IMR-90 (cell line): ENCODE results near the gene NPIPB12. TPM values are rescaled to one million over a fixed set of nuclear protein-coding genes. Genes with fewer than 3 reads are reported as not detected.
"Not testable (repeated sequence)": the region's sequence is repeated elsewhere in the genome, so short reads cannot be mapped to it uniquely, and the experiment has no call there.

Source experiments
- ATAC-seq: fragments of 200-7000 bp; cut with Tn5 transposase; 2 replicates; pipeline ENCODE4 v1.9.1; 2020; ENCODE audit warnings: low read depth, mild to moderate bottlenecking, moderate library complexity
- BruUV-seq: library from RNA; stranded (reverse); fragments of 400-500 nt; replicated peaks from 2 replicates; lab custom pipeline; 2021; lab: Mats Ljungman, UMichigan
- CTCF ChIA-PET: fragments of 300-600 bp; formaldehyde crosslinking; extraction: SDS; loops from one replicate; lab custom pipeline; 2021; ENCODE audit warnings: antibody characterized with exemption; lab: Yijun Ruan, JAX
- POLR2A ChIA-PET: fragments of 300-600 bp; sonication (Branson Sonifier 250); formaldehyde crosslinking; loops from one replicate; lab custom pipeline; 2022; ENCODE audit warnings: antibody characterized with exemption; ENCODE audit not compliant: unreplicated experiment; lab: Charles Lee
- DNase-seq: peaks from one replicate; pipeline ENCODE4 v3.0.0; 2013
- H2AFZ ChIP-seq: replicated peaks from 2 replicates; pipeline ENCODE3; 2013; ENCODE audit warnings: low read length, mild to moderate bottlenecking; ENCODE audit not compliant: poor library complexity
- H2AK5ac ChIP-seq: 2 replicates; pipeline ENCODE4 v1.6.1; 2013; ENCODE audit warnings: low read depth, low read length, inconsistent platforms
- H2AK9ac ChIP-seq: replicated peaks from 2 replicates; pipeline ENCODE3; 2013; ENCODE audit warnings: mild to moderate bottlenecking, low read depth, low read length, moderate library complexity; ENCODE audit not compliant: poor library complexity
- H2BK120ac ChIP-seq: 2 replicates; pipeline ENCODE4 v1.6.1; 2013; ENCODE audit warnings: low read depth, low read length, inconsistent platforms
- H2BK15ac ChIP-seq: 3 replicates; pipeline ENCODE4 v1.6.1; 2013; ENCODE audit warnings: low read depth, low read length, inconsistent platforms
- H2BK20ac ChIP-seq: 2 replicates; pipeline ENCODE4 v1.6.1; 2013; ENCODE audit warnings: low read depth, mild to moderate bottlenecking, inconsistent platforms, low read length, moderate library complexity
- H2BK5ac ChIP-seq: 2 replicates; pipeline ENCODE4 v1.6.1; 2013; ENCODE audit warnings: mild to moderate bottlenecking, low read depth, low read length, inconsistent platforms; ENCODE audit not compliant: poor library complexity, severe bottlenecking
- H3K14ac ChIP-seq: replicated peaks from 2 replicates; pipeline ENCODE4 v1.6.1; 2013; ENCODE audit warnings: low read depth, low read length, inconsistent platforms
- H3K18ac ChIP-seq: 2 replicates; pipeline ENCODE4 v1.6.1; 2013; ENCODE audit warnings: low read depth, low read length, control low read depth
- H3K23ac ChIP-seq: 2 replicates; pipeline ENCODE4 v1.6.1; 2013; ENCODE audit warnings: low read depth, low read length, inconsistent platforms
- H3K27ac ChIP-seq: 2 replicates; pipeline ENCODE4 v1.5.1; 2013; ENCODE audit warnings: mild to moderate bottlenecking, control low read depth, low read length; ENCODE audit not compliant: insufficient read depth
- H3K27me3 ChIP-seq: 2 replicates; pipeline ENCODE4 v1.6.1; 2013; ENCODE audit warnings: low read length; ENCODE audit not compliant: control insufficient read depth, insufficient read depth
- H3K36me3 ChIP-seq: 2 replicates; pipeline ENCODE4 v1.6.1; 2013; ENCODE audit warnings: low read length, mixed read lengths; ENCODE audit not compliant: control insufficient read depth, insufficient read depth
- H3K4ac ChIP-seq: 2 replicates; pipeline ENCODE4 v1.6.1; 2013; ENCODE audit warnings: low read depth, low read length, inconsistent platforms
- H3K4me1 ChIP-seq: 2 replicates; pipeline ENCODE4 v1.6.1; 2013; ENCODE audit warnings: low read length, mixed read lengths; ENCODE audit not compliant: control insufficient read depth, insufficient read depth
- H3K4me2 ChIP-seq: 2 replicates; pipeline ENCODE4 v1.6.1; 2013; ENCODE audit warnings: low read depth, mild to moderate bottlenecking, control low read depth, low read length, moderate library complexity
- H3K4me3 ChIP-seq: 2 replicates; pipeline ENCODE4 v1.5.1; 2013; ENCODE audit warnings: low read depth, mild to moderate bottlenecking, control low read depth, low read length, moderate library complexity; ENCODE audit not compliant: insufficient read depth
- H3K56ac ChIP-seq: 2 replicates; pipeline ENCODE4 v1.6.1; 2013; ENCODE audit warnings: low read length, inconsistent platforms; ENCODE audit not compliant: insufficient read depth; ENCODE audit errors: extremely low read depth
- H3K79me1 ChIP-seq, 2 experiments: 2 replicates each; pipeline ENCODE4 v1.6.1; 2013; ENCODE audit warnings: low read length in 2 of 2, inconsistent platforms in 1 of 2, low read depth in 1 of 2
- H3K9ac ChIP-seq: 2 replicates; pipeline ENCODE4 v1.6.1; 2013; ENCODE audit warnings: low read depth, low read length, control low read depth
- H3K9me1 ChIP-seq: 2 replicates; pipeline ENCODE4 v1.6.1; 2013; ENCODE audit warnings: low read length, inconsistent platforms; ENCODE audit not compliant: insufficient read depth
- H3K9me3 ChIP-seq: 2 replicates; pipeline ENCODE4 v1.6.1; 2013; ENCODE audit warnings: low read length; ENCODE audit not compliant: control insufficient read depth, insufficient read depth
- H4K20me1 ChIP-seq: 2 replicates; pipeline ENCODE4 v1.6.1; 2013; ENCODE audit warnings: low read length, inconsistent platforms; ENCODE audit not compliant: insufficient read depth
- H4K5ac ChIP-seq: 2 replicates; pipeline ENCODE4 v1.6.1; 2013; ENCODE audit warnings: mild to moderate bottlenecking, low read depth, low read length, control low read depth
- H4K8ac ChIP-seq, 2 experiments: 2 replicates each; pipeline ENCODE4 v1.6.1; 2013; ENCODE audit warnings: low read depth in 2 of 2, low read length in 2 of 2, control low read depth in 1 of 2, inconsistent platforms in 1 of 2
- H4K91ac ChIP-seq: 2 replicates; pipeline ENCODE4 v1.6.1; 2013; ENCODE audit warnings: low read depth, low read length, inconsistent platforms; ENCODE audit not compliant: insufficient read depth
- WGBS, 2 experiments: methylation state at CpG; one replicate each; pipeline versions ENCODE4 v1.1.5 to v1.1.7; 2013; ENCODE audit warnings: missing lambda C conversion rate in 2 of 2; ENCODE audit not compliant: insufficient read length in 1 of 2; ENCODE audit errors: extremely low coverage in 2 of 2; 5-methylcytosine and 5-hydroxymethylcytosine counted together
- dilution Hi-C: fragments of 300-500 bp; cut with HindIII; formaldehyde crosslinking; loops from one replicate; pipeline ENCODE4 v1.14.3; 2018; ENCODE audit warnings: low sequenced_read_pairs; ENCODE audit not compliant: unreplicated experiment
- in situ Hi-C: fragments of 300-500 bp; cut with MboI; formaldehyde crosslinking; loops from 3 replicates; pipeline ENCODE4 v1.14.3; 2019; ENCODE audit warnings: low sequenced_read_pairs, inconsistent platforms, mixed read lengths
- intact Hi-C: fragments of 100-400 bp; cut with micrococcal nuclease; formaldehyde crosslinking; loops from 2 replicates; pipeline ENCODE4 v1.10.0; 2022
- polyA plus RNA-seq, 3 experiments: library from polyadenylated mRNA; depleted of rRNA; stranded (reverse); fragments of >200 nt; gene quantifications; 2 replicates each; pipeline ENCODE4 v1.2.3, GENCODE V29; 2012; ENCODE audit warnings: low replicate concordance in 1 of 3
- total RNA-seq: library from RNA; depleted of rRNA; stranded (reverse); fragments of >200 nt; gene quantifications from 2 replicates; pipeline ENCODE4 v1.2.3, GENCODE V29; 2012

NPIPB12 gene
- total and polyA plus RNA-seq, 2 of the 4 experiments (the other 2 are of a cell fraction) = 3.9 to 18.0 TPM

DNA sequence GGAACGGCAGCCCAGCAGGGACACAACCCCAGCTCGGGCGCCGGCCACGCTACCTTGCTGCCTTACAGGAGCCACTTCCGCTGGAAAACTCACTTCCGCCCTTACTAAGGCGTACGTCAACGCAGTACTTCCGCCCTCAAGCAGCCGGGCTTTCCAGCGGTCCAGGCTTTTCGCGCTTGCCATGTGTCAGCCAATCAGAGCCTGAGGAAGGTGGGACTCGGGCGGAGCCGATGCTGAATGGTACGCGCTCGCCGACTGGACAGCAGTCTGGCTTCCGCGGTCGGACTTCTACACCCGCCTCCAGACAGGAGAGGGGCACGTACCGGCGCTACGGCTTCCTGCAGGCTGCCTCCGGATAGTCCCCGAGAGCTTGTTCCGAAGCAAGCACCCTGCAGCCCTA is 51.9 kb downstream of the NPIPB12 start, which contains the start of the genes BOLA2 and SLX1B:
TSS of gene BOLA2 (minus strand) at position 83 of the 400 bp plus-strand sequence. CDS start 98 bp downstream, outside the sequence.
TSS of gene SLX1B (plus strand) at position 265 of the 400 bp plus-strand sequence.
- WGBS, 2 experiments = no CpG with 5 or more reads among the region's 33 CpGs
- H2BK5ac ChIP-seq, H2BK15ac ChIP-seq, DNase-seq, H2AK5ac ChIP-seq, CTCF ChIA-PET, H3K56ac ChIP-seq, H3K4me1 ChIP-seq, POLR2A ChIA-PET, BruUV-seq, H3K18ac ChIP-seq, H3K9me3 ChIP-seq, H2BK20ac ChIP-seq, H4K5ac ChIP-seq, H2AFZ ChIP-seq, in situ Hi-C loops, intact Hi-C loops, H3K4me2 ChIP-seq, H3K23ac ChIP-seq, H3K36me3 ChIP-seq, H2AK9ac ChIP-seq, H3K79me1 ChIP-seq, H3K4ac ChIP-seq, H2BK120ac ChIP-seq, H3K9ac ChIP-seq, H3K27ac ChIP-seq, H3K9me1 ChIP-seq, H3K27me3 ChIP-seq, H4K8ac ChIP-seq, H3K4me3 ChIP-seq, H4K91ac ChIP-seq, dilution Hi-C loops, H4K20me1 ChIP-seq, H3K14ac ChIP-seq: not testable (repeated sequence)
- ATAC-seq = peak; percentile 94

- H3K4ac ChIP-seq, H4K20me1 ChIP-seq, H2AK5ac ChIP-seq, H3K4me1 ChIP-seq, H2AFZ ChIP-seq, H4K5ac ChIP-seq, H4K8ac ChIP-seq, H2BK5ac ChIP-seq, BruUV-seq, H3K18ac ChIP-seq, H2BK20ac ChIP-seq, H3K27me3 ChIP-seq, H3K23ac ChIP-seq, H2BK120ac ChIP-seq, H3K36me3 ChIP-seq, dilution Hi-C loops, H4K91ac ChIP-seq, H2AK9ac ChIP-seq, H3K4me3 ChIP-seq, H3K4me2 ChIP-seq, DNase-seq, H2BK15ac ChIP-seq, in situ Hi-C loops, H3K9ac ChIP-seq, H3K14ac ChIP-seq, H3K9me1 ChIP-seq, CTCF ChIA-PET, POLR2A ChIA-PET, H3K9me3 ChIP-seq, H3K27ac ChIP-seq, H3K56ac ChIP-seq, intact Hi-C loops, H3K79me1 ChIP-seq: not testable (repeated sequence)
- peak; percentile 7 for ATAC-seq
- WGBS, 2 experiments = no CpG with 5 or more reads among the region's 21 CpGs
Measured at GRCh38 chr16:29453754-29454153, 52.5 kb downstream of the NPIPB12 start.
